ENCODE results near the gene ARHGAP26.

Gene ARHGAP26

GRCh38 chr5:142874540-142874939 lies 104.4 kb downstream of the ARHGAP26 start:
- TF ChIP-seq CTCF (IDR thresholded peaks at IDR 0.05; ENCODE audit: insufficient read depth, low read depth, low read length, missing control alignments): no peak
- no peak for DNase-seq (ENCODE audit: low read depth)
- H3K4me3 ChIP-seq (ENCODE audit: low read depth, low read length): no peak overlapping the region

- no peak for TF ChIP-seq CTCF (IDR thresholded peaks at IDR 0.05; ENCODE audit: insufficient read depth, low read depth, low read length, missing control alignments)
- DNase-seq (ENCODE audit: low read depth): no peak
- H3K4me3 ChIP-seq (ENCODE audit: low read depth, low read length): no peak overlapping the region
These were observed 105.8 kb downstream of the ARHGAP26 start for GRCh38 chr5:142875936-142876335.

GRCh38 chr5:142876817-142877216 lies 106.6 kb downstream of the ARHGAP26 start:
- no peak for TF ChIP-seq CTCF (IDR thresholded peaks at IDR 0.05; ENCODE audit: insufficient read depth, low read depth, low read length, missing control alignments)
- H3K4me3 ChIP-seq (ENCODE audit: low read depth, low read length): no peak overlapping the region
- no peak for DNase-seq (ENCODE audit: low read depth)

GRCh38 chr5:142878111-142878510 lies 107.9 kb downstream of the ARHGAP26 start:
- no peak for TF ChIP-seq CTCF (IDR thresholded peaks at IDR 0.05; ENCODE audit: insufficient read depth, low read depth, low read length, missing control alignments)
- no peak overlapping the region for H3K4me3 ChIP-seq (ENCODE audit: low read depth, low read length)
- no peak for DNase-seq (ENCODE audit: low read depth)

- TF ChIP-seq CTCF (IDR thresholded peaks at IDR 0.05; ENCODE audit: insufficient read depth, low read depth, low read length, missing control alignments): no peak
- H3K4me3 ChIP-seq (ENCODE audit: low read depth, low read length): no peak overlapping the region
- no peak for DNase-seq (ENCODE audit: low read depth)
These were observed 108.5 kb downstream of the ARHGAP26 start for GRCh38 chr5:142878638-142879037.

- TF ChIP-seq CTCF (IDR thresholded peaks at IDR 0.05; ENCODE audit: insufficient read depth, low read depth, low read length, missing control alignments): no peak
- H3K4me3 ChIP-seq (ENCODE audit: low read depth, low read length): no peak overlapping the region
- DNase-seq (ENCODE audit: low read depth): peak; percentile 49
These were observed 111.1 kb downstream of the ARHGAP26 start for GRCh38 chr5:142881076-142881783.

GRCh38 chr5:142881784-142882126 lies 111.6 kb downstream of the ARHGAP26 start:
- no peak overlapping the region for H3K4me3 ChIP-seq (ENCODE audit: low read depth, low read length)
- no peak for TF ChIP-seq CTCF (IDR thresholded peaks at IDR 0.05; ENCODE audit: insufficient read depth, low read depth, low read length, missing control alignments)
- DNase-seq (ENCODE audit: low read depth): no peak
